HG02840 (cell line): ENCODE results near the gene LCE4A.

ENCODE experiments used
- ATAC-seq: cut with Tn5 transposase; IDR thresholded peaks from one replicate; pipeline ENCODE4 v1.9.1; 2021; ENCODE audit warnings: mild to moderate bottlenecking, moderate library complexity, moderate number of reproducible peaks; ENCODE audit not compliant: unreplicated experiment, low FRiP score

Gene LCE4A

GRCh38 chr1:152745289-152745704 is 37.3 kb downstream of the LCE4A start:
- no peak for ATAC-seq

DNA sequence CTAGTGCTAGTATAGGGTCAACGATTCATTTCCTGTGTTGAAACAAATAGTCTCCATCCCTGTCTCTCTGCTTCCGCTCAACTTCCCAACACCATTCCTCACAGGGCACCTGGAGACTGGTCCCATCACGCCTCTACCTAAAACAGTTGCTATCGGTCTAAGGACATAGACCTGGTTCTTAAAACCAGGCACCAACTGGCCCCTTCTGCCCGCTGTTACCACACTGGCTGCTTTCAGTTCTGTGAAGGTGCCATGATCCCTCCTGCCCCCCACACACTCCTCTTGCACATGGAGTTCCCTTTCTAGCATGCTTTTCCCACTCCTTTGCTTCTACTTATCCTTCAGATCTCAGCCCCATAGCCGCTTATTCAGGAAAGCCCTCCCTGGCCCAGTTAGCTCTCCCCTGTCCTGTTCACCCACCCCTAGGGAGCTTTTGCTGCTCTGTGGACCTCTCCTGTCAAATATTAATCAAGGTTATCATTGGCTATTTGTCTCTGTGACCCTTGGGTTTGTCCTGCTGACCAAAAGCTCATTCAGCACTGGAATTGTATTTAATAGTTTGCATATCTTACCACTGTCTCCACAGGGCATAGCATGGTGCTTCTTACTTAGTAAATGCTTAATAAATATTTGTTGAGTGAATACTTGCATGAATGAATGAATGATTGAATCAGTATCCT is 37.9 kb downstream of the LCE4A start:
- ATAC-seq, result no peak

GRCh38 chr1:152747831-152748230 is 39.9 kb downstream of the LCE4A start:
- ATAC-seq, result no peak

GRCh38 chr1:152752225-152752624 is 44.3 kb downstream of the LCE4A start:
- no peak for ATAC-seq

DNA sequence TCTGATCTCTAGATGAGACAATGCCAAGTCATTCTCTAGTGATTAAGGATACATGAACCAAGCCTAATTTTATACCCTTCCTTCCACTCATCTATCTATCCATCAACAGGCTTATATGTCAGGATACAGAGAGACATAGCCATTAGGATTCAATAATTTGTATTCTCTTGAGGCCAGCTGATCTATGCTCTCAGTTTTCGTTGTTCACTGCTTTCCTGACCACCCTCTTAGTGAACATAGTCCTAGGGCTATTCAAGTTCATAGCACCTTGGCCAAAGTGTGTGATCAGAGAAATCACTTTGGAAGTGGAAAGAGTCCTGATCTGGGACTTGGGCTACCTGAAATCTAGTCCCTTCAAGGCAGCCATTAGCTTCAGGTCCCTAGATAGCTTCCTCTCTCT is 45.6 kb downstream of the LCE4A start:
- ATAC-seq, result no peak

DNA sequence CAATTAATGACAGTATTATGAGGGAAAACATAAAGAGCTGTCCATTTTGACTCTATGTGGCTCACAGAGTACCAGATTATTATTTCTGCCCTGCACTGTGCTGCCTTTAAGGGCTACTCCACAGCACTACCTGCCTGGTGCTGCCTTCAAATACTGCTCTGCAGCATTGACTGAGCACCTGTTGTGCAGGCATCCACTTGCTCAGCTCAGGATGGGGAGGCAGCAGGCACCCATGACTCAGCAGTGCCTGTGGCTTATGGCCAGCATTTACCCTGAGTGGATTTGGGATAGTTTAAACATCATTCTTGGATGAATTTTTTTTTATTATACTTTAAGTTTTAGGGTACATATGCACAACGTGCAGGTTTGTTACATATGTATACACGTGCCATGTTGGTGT is 48.9 kb downstream of the LCE4A start:
- no peak for ATAC-seq

- ATAC-seq, result no peak
Measured at GRCh38 chr1:152757747-152758146, 49.8 kb downstream of the LCE4A start, which contains the start of gene KPRP. Gene KPRP, plus strand, starts transcription at chr1:152758025. Its CDS starts 1,564 bp downstream, at chr1:152759589.

GRCh38 chr1:152758636-152759035 is 50.7 kb downstream of the LCE4A start:
- no peak for ATAC-seq
